Measurements from ENCODE around the gene PGRMC2.

The PGRMC2 gene

GRCh38 chr4:128286474-128287058, 1.0 kb downstream of the PGRMC2 start:
- TF ChIP-seq CTCF (IDR thresholded peaks at IDR 0.05; ENCODE audit: low read depth, low read length, poor library complexity, severe bottlenecking) (no peak), EZH2phosphoT487 (IDR thresholded peaks at IDR 0.05; ENCODE audit: borderline replicate concordance, low read length) (no peak)
- peaks cover 22% of the 10 kb centered on the region for H3K4me1 ChIP-seq (ENCODE audit: control insufficient read depth, low read length)
- peak overlapping the region; percentile 77 for H3K27ac ChIP-seq (ENCODE audit: low read depth, low read length)

GRCh38 chr4:128285085-128285997, 2.3 kb downstream of the PGRMC2 start:
- Histone ChIP-seq H3K27me3 (ENCODE audit: control insufficient read depth, low read length) (no peaks in the 10 kb centered on the region), H3K27ac (ENCODE audit: low read depth, low read length) (no peak overlapping the region), H3K79me2 (ENCODE audit: control insufficient read depth, low read length) (peaks cover 87% of the 10 kb centered on the region), H3F3A (ENCODE audit: control insufficient read depth, insufficient read depth) (peaks cover 5% of the 10 kb centered on the region; the same call in 1 of the 2 replicates), H3K4me3 (ENCODE audit: low read length) (peak overlapping the region; percentile 84), H3K36me3 (ENCODE audit: control insufficient read depth, low read length) (peaks cover 55% of the 10 kb centered on the region), H3K4me2 (ENCODE audit: low read length) (peak overlapping the region; percentile 93), H3K4me1 (ENCODE audit: control insufficient read depth, low read length) (peaks cover 22% of the 10 kb centered on the region), H3K9me3 (ENCODE audit: control insufficient read depth, insufficient read depth, low read length) (no peaks in the 10 kb centered on the region), H4K20me1 (ENCODE audit: control insufficient read depth, insufficient read depth, low read depth, low read length) (peaks cover 20% of the 10 kb centered on the region), H3K9me2 (replicated peaks; ENCODE audit: control insufficient read depth, low read length) (no peaks in the 10 kb centered on the region)
- no peak for TF ChIP-seq CTCF (IDR thresholded peaks at IDR 0.05; ENCODE audit: low read depth, low read length, poor library complexity, severe bottlenecking)
- no peak for TF ChIP-seq EZH2phosphoT487 (IDR thresholded peaks at IDR 0.05; ENCODE audit: borderline replicate concordance, low read length)

More at GRCh38 chr4:128286474-128287058, 1.0 kb downstream of the PGRMC2 start:
- Histone ChIP-seq H4K20me1 (ENCODE audit: control insufficient read depth, insufficient read depth, low read depth, low read length) (peaks cover 20% of the 10 kb centered on the region), H3K4me2 (ENCODE audit: low read length) (peak overlapping the region; percentile 93), H3K36me3 (ENCODE audit: control insufficient read depth, low read length) (peaks cover 45% of the 10 kb centered on the region), H3F3A (ENCODE audit: control insufficient read depth, insufficient read depth) (peaks cover 5% of the 10 kb centered on the region; the same call in 1 of the 2 replicates), H3K4me3 (ENCODE audit: low read length) (peak overlapping the region; percentile 84), H3K9me2 (replicated peaks; ENCODE audit: control insufficient read depth, low read length) (no peaks in the 10 kb centered on the region), H3K27me3 (ENCODE audit: control insufficient read depth, low read length) (no peaks in the 10 kb centered on the region), H3K9me3 (ENCODE audit: control insufficient read depth, insufficient read depth, low read length) (no peaks in the 10 kb centered on the region), H3K79me2 (ENCODE audit: control insufficient read depth, low read length) (peaks cover 74% of the 10 kb centered on the region)

GRCh38 chr4:128284317-128284716, 3.3 kb downstream of the PGRMC2 start:
- peaks cover 16% of the 10 kb centered on the region for H3K4me1 ChIP-seq (ENCODE audit: control insufficient read depth, low read length)
- TF ChIP-seq EZH2phosphoT487 (IDR thresholded peaks at IDR 0.05; ENCODE audit: borderline replicate concordance, low read length) (no peak), CTCF (IDR thresholded peaks at IDR 0.05; ENCODE audit: low read depth, low read length, poor library complexity, severe bottlenecking) (no peak)
- H3K36me3 ChIP-seq (ENCODE audit: control insufficient read depth, low read length), result peaks cover 64% of the 10 kb centered on the region
- H3K9me3 ChIP-seq (ENCODE audit: control insufficient read depth, insufficient read depth, low read length), result no peaks in the 10 kb centered on the region
- H3K4me3 ChIP-seq (ENCODE audit: low read length), result no peak overlapping the region
- H3K4me2 ChIP-seq (ENCODE audit: low read length), result no peak overlapping the region
- H3K79me2 ChIP-seq (ENCODE audit: control insufficient read depth, low read length), result peaks cover 90% of the 10 kb centered on the region
- no peaks in the 10 kb centered on the region for H3K9me2 ChIP-seq (replicated peaks; ENCODE audit: control insufficient read depth, low read length)
- peaks cover 5% of the 10 kb centered on the region; the same call in 1 of the 2 replicates for H3F3A ChIP-seq (ENCODE audit: control insufficient read depth, insufficient read depth)
- H3K27me3 ChIP-seq (ENCODE audit: control insufficient read depth, low read length), result no peaks in the 10 kb centered on the region
- H3K27ac ChIP-seq (ENCODE audit: low read depth, low read length), result no peak overlapping the region
- peaks cover 20% of the 10 kb centered on the region for H4K20me1 ChIP-seq (ENCODE audit: control insufficient read depth, insufficient read depth, low read depth, low read length)
